ENCODE measurements around the gene TOMM40L.
A peak's percentile ranks its signal among the peaks of the same experiment; 100 is the strongest.
"Not testable (repeated sequence)": the region's sequence is repeated elsewhere in the genome, so short reads cannot be mapped to it uniquely, and the experiment has no call there.

Gene TOMM40L

DNA sequence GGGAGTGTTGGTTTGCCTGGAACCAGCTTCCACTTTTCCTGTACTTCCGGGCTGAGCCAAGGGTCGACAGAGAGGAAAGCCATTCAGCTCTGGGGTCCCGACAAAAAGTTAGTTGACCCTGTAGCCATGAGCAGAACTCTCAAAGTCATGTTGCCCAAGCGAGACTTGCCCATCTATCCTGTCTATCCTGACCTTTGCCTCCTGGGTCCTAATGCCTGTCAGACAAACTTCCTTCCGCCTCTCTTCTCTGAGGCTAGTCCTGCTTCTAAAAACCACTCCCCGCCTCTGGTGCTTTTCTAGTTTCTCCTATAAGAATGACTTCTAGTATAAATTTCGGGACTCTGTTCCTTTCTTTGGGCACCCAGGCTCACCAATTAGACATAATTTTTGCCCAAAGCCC is 25.0 kb downstream of the TOMM40L start:
- H3K36me3 Mint-ChIP-seq (ENCODE audit: low read depth): peaks cover 4% of the 10 kb centered on the region
- TF ChIP-seq, protein P1, sequence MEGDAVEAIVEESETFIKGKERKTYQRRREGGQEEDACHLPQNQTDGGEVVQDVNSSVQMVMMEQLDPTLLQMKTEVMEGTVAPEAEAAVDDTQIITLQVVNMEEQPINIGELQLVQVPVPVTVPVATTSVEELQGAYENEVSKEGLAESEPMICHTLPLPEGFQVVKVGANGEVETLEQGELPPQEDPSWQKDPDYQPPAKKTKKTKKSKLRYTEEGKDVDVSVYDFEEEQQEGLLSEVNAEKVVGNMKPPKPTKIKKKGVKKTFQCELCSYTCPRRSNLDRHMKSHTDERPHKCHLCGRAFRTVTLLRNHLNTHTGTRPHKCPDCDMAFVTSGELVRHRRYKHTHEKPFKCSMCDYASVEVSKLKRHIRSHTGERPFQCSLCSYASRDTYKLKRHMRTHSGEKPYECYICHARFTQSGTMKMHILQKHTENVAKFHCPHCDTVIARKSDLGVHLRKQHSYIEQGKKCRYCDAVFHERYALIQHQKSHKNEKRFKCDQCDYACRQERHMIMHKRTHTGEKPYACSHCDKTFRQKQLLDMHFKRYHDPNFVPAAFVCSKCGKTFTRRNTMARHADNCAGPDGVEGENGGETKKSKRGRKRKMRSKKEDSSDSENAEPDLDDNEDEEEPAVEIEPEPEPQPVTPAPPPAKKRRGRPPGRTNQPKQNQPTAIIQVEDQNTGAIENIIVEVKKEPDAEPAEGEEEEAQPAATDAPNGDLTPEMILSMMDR (IDR thresholded peaks at IDR 0.05; ENCODE audit: unreplicated experiment in 3 of 3): no peak

DNA sequence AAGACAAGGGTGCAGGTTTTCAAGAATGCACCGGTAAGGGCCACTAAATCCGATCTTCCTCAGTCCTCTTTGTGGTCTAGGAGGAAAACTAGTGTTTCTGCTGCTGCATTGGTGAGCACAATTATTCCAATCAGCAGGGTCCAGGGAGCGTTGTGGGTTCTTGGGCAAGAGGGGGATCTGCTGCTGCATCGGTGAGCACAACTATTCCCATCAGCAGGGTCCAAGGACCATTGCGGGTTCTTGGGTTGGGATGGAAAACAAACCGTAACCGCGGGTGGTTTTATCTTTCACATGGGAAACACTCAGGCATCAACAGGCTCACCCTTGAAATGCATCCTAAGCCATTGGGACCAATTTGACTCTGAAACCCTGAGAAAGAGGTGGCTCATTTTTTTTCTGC is 25.7 kb downstream of the TOMM40L start:
- no peaks in the 10 kb centered on the region for H3K4me1 Mint-ChIP-seq
- TF ChIP-seq, protein P1 (IDR thresholded peaks at IDR 0.05; ENCODE audit: unreplicated experiment in 3 of 3): no peak
- H3K4me3 Mint-ChIP-seq: no peak overlapping the region
- H3K27me3 Mint-ChIP-seq (ENCODE audit: low read depth): peaks cover 12% of the 10 kb centered on the region
- H3K9me3 Mint-ChIP-seq: peaks cover 20% of the 10 kb centered on the region
- peaks cover 4% of the 10 kb centered on the region for H3K36me3 Mint-ChIP-seq (ENCODE audit: low read depth)
- H3K27ac Mint-ChIP-seq: no peak overlapping the region

More for the DNA sequence above, 25.0 kb downstream of the TOMM40L start:
- H3K9me3 Mint-ChIP-seq: peaks cover 17% of the 10 kb centered on the region
- no peak overlapping the region for H3K27ac Mint-ChIP-seq
- H3K4me1 Mint-ChIP-seq: no peaks in the 10 kb centered on the region
- H3K4me3 Mint-ChIP-seq: no peak overlapping the region
- peaks cover 11% of the 10 kb centered on the region for H3K27me3 Mint-ChIP-seq (ENCODE audit: low read depth)

DNA sequence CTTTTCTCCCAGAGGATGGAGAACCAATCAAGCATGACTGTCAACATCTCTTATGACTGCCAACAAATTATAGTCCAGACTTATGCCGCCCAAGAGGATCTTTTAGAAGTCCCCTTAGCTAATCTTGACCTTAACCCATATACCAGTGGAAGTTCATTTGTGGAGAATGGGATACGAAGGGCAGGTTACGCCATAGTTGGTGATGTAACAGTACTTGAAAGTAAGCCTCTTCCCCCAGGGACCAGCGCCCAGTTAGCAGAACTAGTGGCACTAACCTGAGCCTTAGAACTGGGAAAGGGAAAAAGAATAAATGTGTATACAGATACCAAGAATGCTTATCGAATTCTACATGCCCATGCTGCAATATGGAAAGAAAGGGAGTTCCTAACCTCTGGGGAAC is 29.4 kb downstream of the TOMM40L start:
- Mint-ChIP-seq H3K9me3 (peaks cover 36% of the 10 kb centered on the region), H3K27me3 (ENCODE audit: low read depth) (peaks cover 47% of the 10 kb centered on the region), H3K36me3 (ENCODE audit: low read depth) (peaks cover 12% of the 10 kb centered on the region)
- H3K4me3 Mint-ChIP-seq, H3K27ac Mint-ChIP-seq, H3K4me1 Mint-ChIP-seq: not testable (repeated sequence)

DNA sequence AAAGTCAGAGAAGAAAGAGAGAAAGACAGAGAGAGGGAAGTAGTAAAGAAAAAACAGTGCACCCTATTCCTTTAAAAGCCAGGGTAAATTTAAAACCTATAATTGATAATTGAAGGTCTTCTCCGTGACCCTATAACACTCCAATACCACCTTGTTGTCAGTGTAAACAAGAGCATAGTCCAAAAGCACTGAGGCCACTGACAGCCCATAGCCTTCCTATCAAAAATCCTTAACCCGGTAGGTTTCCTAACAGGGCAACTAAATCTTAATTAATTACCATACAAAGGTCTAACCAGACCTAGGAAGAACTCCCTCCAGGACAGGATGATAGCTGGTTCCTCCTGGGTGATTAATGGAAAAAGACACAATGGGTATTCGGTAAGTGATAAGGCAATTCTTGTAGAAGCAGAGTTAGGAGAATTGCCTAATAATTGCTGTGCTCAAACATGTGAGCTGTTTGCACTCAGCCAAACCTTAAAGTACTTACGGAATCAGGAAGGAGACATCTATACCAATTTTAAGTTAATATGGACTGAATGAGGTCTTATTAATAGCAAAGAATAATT is 30.2 kb downstream of the TOMM40L start:
- Mint-ChIP-seq H3K9me3 (peaks cover 34% of the 10 kb centered on the region), H3K4me1 (peaks cover 13% of the 10 kb centered on the region), H3K36me3 (ENCODE audit: low read depth) (peaks cover 12% of the 10 kb centered on the region), H3K27me3 (ENCODE audit: low read depth) (peaks cover 51% of the 10 kb centered on the region)
- H3K4me3 Mint-ChIP-seq, H3K27ac Mint-ChIP-seq: not testable (repeated sequence)

DNA sequence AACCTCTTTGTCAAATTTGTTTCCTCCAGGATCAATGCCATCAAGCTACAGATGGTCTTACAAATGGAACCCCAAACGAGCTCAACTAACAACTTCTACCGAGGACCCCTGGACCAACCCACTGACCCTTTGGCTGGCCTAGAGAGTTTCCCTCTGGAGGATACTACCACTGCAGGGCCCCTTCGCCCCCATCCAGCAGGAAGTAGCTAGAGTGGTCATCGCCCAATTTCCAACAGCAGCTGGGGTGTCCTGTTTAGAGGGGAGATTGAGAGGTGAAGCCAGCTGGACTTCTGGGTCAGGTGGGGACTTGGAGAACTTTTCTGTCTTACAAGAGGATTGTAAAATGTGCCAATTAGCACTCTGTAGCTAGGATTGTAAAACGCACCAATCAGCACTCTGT is 31.2 kb downstream of the TOMM40L start:
- Mint-ChIP-seq H3K9me3 (peaks cover 33% of the 10 kb centered on the region), H3K36me3 (ENCODE audit: low read depth) (peaks cover 12% of the 10 kb centered on the region), H3K27me3 (ENCODE audit: low read depth) (peaks cover 59% of the 10 kb centered on the region), H3K4me1 (peaks cover 23% of the 10 kb centered on the region)
- not testable (repeated sequence) for H3K4me3 Mint-ChIP-seq, H3K27ac Mint-ChIP-seq

DNA sequence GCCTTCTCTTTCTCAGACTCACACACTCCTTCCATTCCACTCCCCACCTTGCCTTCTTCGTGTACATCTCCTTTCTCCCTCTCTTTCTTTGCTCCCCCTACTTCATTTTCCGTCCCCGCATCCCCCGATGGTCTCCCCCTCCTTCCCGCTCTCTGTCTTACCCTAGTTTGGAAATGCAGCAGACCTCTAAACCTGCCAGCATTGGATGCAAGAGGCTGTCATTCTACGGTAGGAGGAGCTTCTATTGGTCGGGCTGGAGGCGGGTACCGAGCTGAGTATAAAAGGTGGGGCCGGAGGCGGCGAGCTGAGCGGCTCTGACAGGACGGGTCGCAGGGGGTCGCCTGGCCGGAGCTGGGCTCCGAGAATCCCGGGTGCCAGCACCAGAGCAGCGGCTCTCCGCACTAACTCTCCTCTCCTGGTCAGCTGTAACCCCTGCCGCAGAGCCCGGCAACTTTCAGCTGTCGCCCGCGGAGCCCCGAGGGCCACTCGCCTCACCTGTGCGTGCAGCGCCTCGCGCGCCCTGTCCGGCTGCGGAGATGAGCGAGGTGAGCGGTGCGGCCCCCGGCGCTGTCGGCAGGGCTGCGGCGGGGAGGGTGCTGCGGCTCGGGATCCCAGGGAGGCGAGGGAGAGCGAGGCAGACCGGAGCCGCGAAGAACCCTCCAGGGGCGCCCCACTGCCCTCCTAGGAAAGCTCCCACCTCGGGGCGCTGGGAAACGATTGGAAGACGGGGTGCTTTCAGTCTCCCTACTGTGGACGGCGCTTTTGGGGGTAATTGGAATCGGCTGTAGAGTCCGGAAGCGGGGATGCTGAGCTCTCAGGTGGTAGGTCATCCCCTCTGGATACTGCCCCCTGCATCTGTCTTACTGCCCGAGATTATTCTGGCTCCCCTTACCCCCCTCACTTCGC is 32.8 kb downstream of the TOMM40L start, which contains the start of gene PCP4L1:
PCP4L1 (plus strand) TSS at position 307 of the 906 bp plus-strand sequence; CDS start at position 537, 230 bp downstream.
- Mint-ChIP-seq H3K4me3 (peak within 1 kb of the TSS; percentile 70 to 82 (median 78)), H3K9me3 (peaks cover 33% of the 10 kb centered on the region), H3K27me3 (ENCODE audit: low read depth) (peaks cover 59% of the 10 kb centered on the region), H3K27ac (no peak within 1 kb of the TSS), H3K4me1 (peaks cover 23% of the 10 kb centered on the region), H3K36me3 (ENCODE audit: low read depth) (peaks cover 12% of the 10 kb centered on the region)
- TF ChIP-seq, protein P1 (IDR thresholded peaks at IDR 0.05; ENCODE audit: unreplicated experiment in 3 of 3): no peak

DNA sequence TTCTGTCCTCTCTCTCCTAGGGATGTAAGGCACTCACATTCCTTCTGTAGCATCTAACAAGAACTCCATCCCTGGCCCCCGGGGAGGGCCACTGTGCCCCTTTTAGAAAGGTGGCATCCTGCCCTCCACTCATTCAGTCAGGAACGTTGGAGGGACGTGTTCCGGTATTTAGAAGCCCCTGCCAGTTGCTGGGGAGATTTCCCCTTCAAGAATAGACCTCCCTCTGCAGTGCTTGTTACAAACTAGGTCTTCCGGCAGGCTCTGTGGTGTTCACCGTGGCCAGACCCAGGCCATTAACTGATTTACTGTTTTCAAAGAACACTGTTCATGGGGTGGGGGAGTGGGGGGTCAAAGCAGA is 33.5 kb downstream of the TOMM40L start:
- Mint-ChIP-seq H3K4me3 (peak overlapping the region; percentile 70 to 82 (median 78)), H3K4me1 (peaks cover 23% of the 10 kb centered on the region), H3K9me3 (peaks cover 33% of the 10 kb centered on the region), H3K27me3 (ENCODE audit: low read depth) (peaks cover 59% of the 10 kb centered on the region), H3K36me3 (ENCODE audit: low read depth) (peaks cover 12% of the 10 kb centered on the region), H3K27ac (no peak overlapping the region)
- TF ChIP-seq, protein P1 (IDR thresholded peaks at IDR 0.05; ENCODE audit: unreplicated experiment in 3 of 3): no peak
